Esophagus muscularis mucosa (tissue), 4 donors: ENCODE data around the gene KDELR1. TPM values are rescaled to one million over a fixed set of nuclear protein-coding genes. Genes with fewer than 3 reads are reported as not detected.

ENCODE experiments used
- DNase-seq: peaks from one replicate; pipeline ENCODE4 v3.0.0-alpha.2; 2017; ENCODE audit errors: extremely low spot score
- H3K27ac ChIP-seq, 4 donors: fragments of 200-600 bp; sonication (generic); replicated peaks in 1 of 4; 1 replicate in 3 of 4; 2 replicates in 1 of 4; pipeline ENCODE4 v1.5.1; 2016 to 2019; ENCODE audit warnings: mild to moderate bottlenecking in 1 of 4
- H3K27me3 ChIP-seq, 4 donors: fragments of 200-600 bp; sonication (generic); one replicate each; pipeline versions ENCODE4 v1.5.1 to v1.6.0; 2016 to 2019
- H3K36me3 ChIP-seq, 4 donors: fragments of 200-600 bp; sonication (generic); one replicate each; pipeline ENCODE4 v1.5.1; 2016 to 2019
- H3K4me1 ChIP-seq, 4 donors: fragments of 200-600 bp; sonication (generic); one replicate each; pipeline ENCODE4 v1.5.1; 2016 to 2019
- H3K4me3 ChIP-seq, 4 donors: fragments of 200-600 bp; sonication (generic); 1 replicate in 2 of 4; 2 replicates in 2 of 4; pipeline ENCODE4 v1.5.1; 2016 to 2019; ENCODE audit warnings: mild to moderate bottlenecking in 4 of 4, moderate library complexity in 1 of 4
- H3K9me3 ChIP-seq, 4 donors: fragments of 200-600 bp; sonication (generic); 1 replicate in 3 of 4; 2 replicates in 1 of 4; pipeline ENCODE4 v1.5.1; 2016 to 2019
- EP300 ChIP-seq: sonication (generic); formaldehyde crosslinking; IDR thresholded peaks from one replicate; pipeline ENCODE4 v1.6.1; 2017; ENCODE audit warnings: antibody characterized with exemption
- POLR2A ChIP-seq: fragments of 450-650 bp; IDR thresholded peaks from one replicate; pipeline ENCODE4 v1.6.1; 2017; ENCODE audit warnings: antibody characterized with exemption, moderate library complexity, mild to moderate bottlenecking, low read depth
- POLR2AphosphoS5 ChIP-seq, 2 donors: sonication (generic); formaldehyde crosslinking; IDR thresholded peaks; one replicate each; pipeline ENCODE4 v1.6.1; 2017; ENCODE audit warnings: antibody characterized with exemption in 2 of 2
- WGBS: methylation state at CpG from one replicate; pipeline ENCODE4 v1.1.5; 2018; 5-methylcytosine and 5-hydroxymethylcytosine counted together
- intact Hi-C: fragments of 100-400 bp; cut with DNase I; formaldehyde crosslinking; loops from one replicate; pipeline ENCODE4 v1.15.1; 2023
- total RNA-seq, 4 donors: library from RNA; depleted of rRNA; stranded (reverse); fragments of >200 nt; gene quantifications; one replicate each; pipeline versions ENCODE4 v1.1.0 to v1.2.1, GENCODE V29; 2016
- TF ChIP-seq, protein P1 (sequence below), 3 experiments: fragments of 200-600 bp in 2 of 3; fragments of 450-650 bp in 1 of 3; sonication (generic) in 2 of 3; IDR thresholded peaks; one replicate each; pipeline ENCODE4 v1.5.1; 2017 to 2019; ENCODE audit warnings: antibody characterized with exemption in 3 of 3, mild to moderate bottlenecking in 2 of 3, moderate library complexity in 1 of 3

Gene KDELR1
- total RNA-seq, 4 donors from 2014 or later, result 55.2 to 105 (median 77.6) TPM

DNA sequence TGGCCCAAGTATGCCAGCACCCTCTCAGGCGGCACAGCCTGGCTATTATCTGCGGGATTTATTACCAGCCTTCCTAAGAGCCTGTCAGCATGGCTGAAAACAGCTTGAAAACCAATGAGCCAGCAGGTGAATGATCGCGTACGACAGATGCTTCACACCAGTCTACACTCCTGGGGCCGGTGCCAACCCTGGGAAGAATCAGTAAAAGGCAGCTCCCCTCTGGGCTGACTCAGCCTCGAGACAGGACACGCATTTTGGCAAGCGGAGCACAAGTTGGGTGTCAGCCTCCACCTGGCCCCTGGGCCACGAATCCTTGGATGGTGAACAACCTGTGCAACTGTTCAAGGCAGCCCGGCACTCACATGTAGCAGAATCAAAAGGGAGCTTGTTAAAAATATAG is 50.4 kb downstream of the KDELR1 start:
- Histone ChIP-seq H3K36me3 (peaks cover 8 to 31% (median 21%) of the 10 kb centered on the region in 4 donors), H3K9me3 (no peaks in the 10 kb centered on the region), H3K4me1 (no peaks in the 10 kb centered on the region), H3K27ac (no peak overlapping the region), H3K27me3 (no peaks in the 10 kb centered on the region), H3K4me3 (no peak overlapping the region)
- TF ChIP-seq POLR2AphosphoS5 (IDR thresholded peaks at IDR 0.05) (no peak), EP300 (no peak), POLR2A (no peak)
- TF ChIP-seq, protein P1, sequence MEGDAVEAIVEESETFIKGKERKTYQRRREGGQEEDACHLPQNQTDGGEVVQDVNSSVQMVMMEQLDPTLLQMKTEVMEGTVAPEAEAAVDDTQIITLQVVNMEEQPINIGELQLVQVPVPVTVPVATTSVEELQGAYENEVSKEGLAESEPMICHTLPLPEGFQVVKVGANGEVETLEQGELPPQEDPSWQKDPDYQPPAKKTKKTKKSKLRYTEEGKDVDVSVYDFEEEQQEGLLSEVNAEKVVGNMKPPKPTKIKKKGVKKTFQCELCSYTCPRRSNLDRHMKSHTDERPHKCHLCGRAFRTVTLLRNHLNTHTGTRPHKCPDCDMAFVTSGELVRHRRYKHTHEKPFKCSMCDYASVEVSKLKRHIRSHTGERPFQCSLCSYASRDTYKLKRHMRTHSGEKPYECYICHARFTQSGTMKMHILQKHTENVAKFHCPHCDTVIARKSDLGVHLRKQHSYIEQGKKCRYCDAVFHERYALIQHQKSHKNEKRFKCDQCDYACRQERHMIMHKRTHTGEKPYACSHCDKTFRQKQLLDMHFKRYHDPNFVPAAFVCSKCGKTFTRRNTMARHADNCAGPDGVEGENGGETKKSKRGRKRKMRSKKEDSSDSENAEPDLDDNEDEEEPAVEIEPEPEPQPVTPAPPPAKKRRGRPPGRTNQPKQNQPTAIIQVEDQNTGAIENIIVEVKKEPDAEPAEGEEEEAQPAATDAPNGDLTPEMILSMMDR (IDR thresholded peaks at IDR 0.05), result no peak
- no peak for DNase-seq
- 83% methylated on average over 9 of the region's 11 CpGs for whole genome bisulfite sequencing
- intact Hi-C loops, result no loop called here

DNA sequence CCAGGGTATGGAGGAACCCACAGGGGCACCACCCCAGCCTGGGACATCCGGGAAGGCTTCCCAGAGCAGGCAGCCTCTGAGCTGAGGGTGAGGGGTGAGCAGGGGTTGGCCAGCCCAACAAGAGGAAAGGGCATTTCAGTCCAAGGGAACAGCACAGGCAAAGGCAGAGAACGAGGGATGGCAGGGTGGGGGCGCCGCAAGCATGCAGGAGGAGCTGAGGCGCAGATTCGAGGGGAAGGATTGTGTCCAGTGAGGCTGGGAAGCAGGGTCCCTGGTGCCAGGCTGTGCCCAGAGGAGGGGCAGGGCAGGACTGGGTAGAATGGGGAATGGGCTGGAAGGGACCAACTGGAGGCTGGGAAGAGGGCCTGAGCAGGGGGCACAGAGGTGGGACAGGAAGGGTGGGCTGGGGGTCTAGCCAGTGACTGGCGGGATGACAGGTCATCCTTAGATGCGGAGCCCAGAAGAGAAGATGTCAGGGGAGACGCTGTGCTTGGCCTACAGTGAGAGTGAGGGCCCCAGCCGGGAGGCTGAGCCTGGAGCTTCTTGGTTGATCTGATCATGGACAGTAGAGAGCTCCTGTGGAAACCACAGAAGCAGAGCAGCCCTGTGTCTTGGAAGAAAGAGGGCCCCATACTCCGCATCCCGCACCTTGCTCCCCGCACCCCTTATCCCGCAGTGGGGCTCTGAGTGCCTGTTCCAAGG is 52.4 kb downstream of the KDELR1 start:
- H3K4me1 ChIP-seq, result peaks cover 2 to 4% (median 3%) of the 10 kb centered on the region in 4 donors
- H3K27me3 ChIP-seq, result no peaks in the 10 kb centered on the region
- WGBS, result 94% methylated on average over 14 of the region's 14 CpGs
- peaks cover 8 to 24% (median 20%) of the 10 kb centered on the region in 4 donors for H3K36me3 ChIP-seq
- TF ChIP-seq, protein P1 (IDR thresholded peaks at IDR 0.05), result no peak
- no peak for DNase-seq
- H3K4me3 ChIP-seq, result no peak overlapping the region
- no peak overlapping the region for H3K27ac ChIP-seq
- intact Hi-C loops, result no loop called here
- H3K9me3 ChIP-seq, result no peaks in the 10 kb centered on the region

DNA sequence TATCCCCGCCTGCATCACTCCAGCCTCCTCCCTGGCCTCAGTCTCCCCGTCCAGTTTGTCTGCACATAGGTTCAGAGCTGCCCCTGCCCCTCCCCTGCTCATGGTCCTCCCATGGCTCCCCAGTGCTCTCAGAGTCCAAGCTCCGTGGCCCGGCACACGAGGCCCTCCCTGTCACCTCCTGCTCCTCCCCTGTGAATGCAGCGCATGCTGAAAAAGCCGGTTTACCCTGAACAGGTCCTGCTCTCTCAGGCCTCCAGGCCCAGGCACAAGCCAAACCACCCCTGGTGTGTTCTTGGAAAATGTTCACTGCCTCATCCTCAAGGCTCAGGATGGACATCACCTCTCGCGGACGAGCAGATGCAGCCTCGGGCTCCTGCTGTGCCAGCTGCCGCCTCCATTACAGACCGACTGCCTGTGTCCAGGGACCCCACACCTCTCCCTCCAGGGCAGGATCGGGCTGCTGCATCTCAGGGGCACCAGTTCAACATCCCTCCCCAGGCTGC is 53.0 kb downstream of the KDELR1 start:
- H3K27ac ChIP-seq, result no peak overlapping the region
- WGBS, result 84% methylated on average over 8 of the region's 14 CpGs
- no peak for DNase-seq

DNA sequence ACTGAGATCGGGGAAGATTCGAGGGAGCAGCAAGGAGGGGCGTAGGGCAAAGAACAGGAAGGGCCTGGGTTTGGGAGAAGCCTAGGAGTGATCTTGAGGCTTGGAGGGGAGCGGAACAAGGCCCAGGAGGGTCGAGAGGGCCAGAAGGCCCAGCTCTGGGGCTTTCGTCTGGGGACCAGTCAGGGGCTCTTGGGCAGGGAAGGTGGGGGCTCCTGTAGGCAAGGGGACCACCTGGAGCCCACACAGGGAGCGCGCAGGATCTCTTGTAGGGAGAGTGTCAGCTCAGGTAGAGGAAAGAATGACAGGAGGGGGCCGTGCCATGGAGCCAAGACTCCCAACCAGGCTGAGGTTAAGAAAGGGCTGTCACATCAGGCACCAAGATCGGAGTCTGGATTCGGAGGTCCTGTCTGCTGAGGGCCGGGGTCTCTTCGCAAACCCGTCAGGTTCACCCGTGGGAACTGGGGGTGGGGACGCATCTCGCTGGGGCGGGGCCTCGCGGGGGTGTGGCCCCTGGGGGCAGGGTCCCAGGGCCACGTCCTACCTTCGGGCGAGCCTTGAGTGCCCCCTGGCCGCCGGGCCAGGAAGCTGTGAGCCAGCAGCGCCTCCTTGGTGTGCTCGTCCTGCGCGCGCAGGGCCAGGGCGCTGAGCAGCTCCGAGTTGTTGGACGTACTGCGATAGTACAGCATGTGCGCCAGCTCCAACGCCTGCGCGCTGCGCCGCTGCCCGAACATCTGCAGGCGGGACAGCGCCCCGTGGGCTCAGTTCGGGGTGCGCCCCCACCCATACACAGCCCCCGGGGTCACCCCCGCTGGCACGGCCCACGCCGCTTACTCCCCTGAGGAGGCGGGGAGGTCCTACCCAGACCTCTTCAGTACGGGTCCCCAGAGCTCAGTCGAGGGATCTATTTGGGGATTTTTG is 57.6 kb downstream of the KDELR1 start:
- H3K36me3 ChIP-seq, result peaks cover 8 to 24% (median 18%) of the 10 kb centered on the region in 4 donors
- H3K27me3 ChIP-seq, result no peaks in the 10 kb centered on the region
- H3K9me3 ChIP-seq, result no peaks in the 10 kb centered on the region
- peak; percentile 96 for DNase-seq
- H3K4me3 ChIP-seq, result peak overlapping the region; percentile 51 to 58 (median 52)
- peak overlapping the region; percentile 85 to 89 (median 88) for H3K27ac ChIP-seq
- peaks cover 33 to 49% (median 46%) of the 10 kb centered on the region in 4 donors for H3K4me1 ChIP-seq
- intact Hi-C loops, result no loop called here
- WGBS, result 20% methylated on average over 11 of the region's 54 CpGs
- no peak for TF ChIP-seq EP300
- TF ChIP-seq, protein P1 (IDR thresholded peaks at IDR 0.05), result peak; percentile 88 to 94 (median 89)
- peak; percentile 62 to 85 for TF ChIP-seq POLR2AphosphoS5 (IDR thresholded peaks at IDR 0.05)

More for the DNA sequence above, 53.0 kb downstream of the KDELR1 start:
- Histone ChIP-seq H3K27me3 (no peaks in the 10 kb centered on the region), H3K4me3 (no peak overlapping the region), H3K4me1 (peaks cover 6 to 10% (median 10%) of the 10 kb centered on the region in 4 donors), H3K36me3 (peaks cover 8 to 23% (median 19%) of the 10 kb centered on the region in 4 donors), H3K9me3 (no peaks in the 10 kb centered on the region)
- TF ChIP-seq POLR2AphosphoS5 (IDR thresholded peaks at IDR 0.05), result no peak
- intact Hi-C loops, result no loop called here
